HS-5 (cell line): Measurements from ENCODE around the gene MAN2B1.
"Not testable (repeated sequence)": the region's sequence is repeated elsewhere in the genome, so short reads cannot be mapped to it uniquely, and the experiment has no call there.

ENCODE experiments used
- DNase-seq: peaks from one replicate; pipeline ENCODE4 v3.0.0-alpha.2; 2012; ENCODE audit warnings: low read depth

The MAN2B1 gene

GRCh38 chr19:12666265-12667048 is at the start of gene MAN2B1, which contains the start of gene WDR83:
MAN2B1 (minus strand) TSS chr19:12666742; CDS start chr19:12666701, 41 bp downstream.
WDR83 (plus strand) TSS chr19:12666807; CDS start chr19:12669791, 2,984 bp downstream.
- DNase-seq: no peak

- no peak for DNase-seq
Measured at GRCh38 chr19:12715929-12716328, 49.4 kb upstream of the MAN2B1 start.

- no peak for DNase-seq
Measured at GRCh38 chr19:12715102-12715501, 48.6 kb upstream of the MAN2B1 start.

- DNase-seq: not testable (repeated sequence)
Measured at GRCh38 chr19:12713304-12713703, 46.8 kb upstream of the MAN2B1 start.

GRCh38 chr19:12712077-12712476 is 45.5 kb upstream of the MAN2B1 start:
- DNase-seq: not testable (repeated sequence)

GRCh38 chr19:12711187-12711586 is 44.6 kb upstream of the MAN2B1 start:
- DNase-seq: no peak

GRCh38 chr19:12708641-12709040 is 42.1 kb upstream of the MAN2B1 start:
- no peak for DNase-seq

GRCh38 chr19:12706332-12706718 is 39.8 kb upstream of the MAN2B1 start:
- DNase-seq: no peak

GRCh38 chr19:12705654-12706331 is 39.3 kb upstream of the MAN2B1 start:
- no peak for DNase-seq

GRCh38 chr19:12705169-12705568 is 38.6 kb upstream of the MAN2B1 start:
- no peak for DNase-seq

GRCh38 chr19:12703046-12703445 is 36.5 kb upstream of the MAN2B1 start:
- DNase-seq: no peak

GRCh38 chr19:12701596-12702282 is 35.2 kb upstream of the MAN2B1 start:
- no peak for DNase-seq

GRCh38 chr19:12698138-12698537 is 31.6 kb upstream of the MAN2B1 start:
- DNase-seq: no peak

- DNase-seq: not testable (repeated sequence)
Measured at GRCh38 chr19:12697425-12697824, 30.9 kb upstream of the MAN2B1 start.

- DNase-seq: peak; percentile 67
Measured at GRCh38 chr19:12696366-12697335, 30.1 kb upstream of the MAN2B1 start, which contains the start of gene FBXW9. FBXW9 (minus strand) TSS chr19:12696631; CDS start chr19:12696581, 50 bp downstream.

- no peak for DNase-seq
Measured at GRCh38 chr19:12695997-12696365, 29.4 kb upstream of the MAN2B1 start.

- no peak for DNase-seq
Measured at GRCh38 chr19:12695514-12695913, 29.0 kb upstream of the MAN2B1 start.

- DNase-seq: no peak
Measured at GRCh38 chr19:12695096-12695495, 28.6 kb upstream of the MAN2B1 start.

GRCh38 chr19:12694641-12695040 is 28.1 kb upstream of the MAN2B1 start:
- no peak for DNase-seq

GRCh38 chr19:12692960-12693359 is 26.4 kb upstream of the MAN2B1 start:
- DNase-seq: no peak

GRCh38 chr19:12689581-12690216 is 23.2 kb upstream of the MAN2B1 start:
- no peak for DNase-seq
